NCI-H146 treated with DMSO at 0.1 percent for 48 hours (cell line): Measurements from ENCODE around the gene LCAT.
"Not testable (repeated sequence)": the region's sequence is repeated elsewhere in the genome, so short reads cannot be mapped to it uniquely, and the experiment has no call there.

Source experiments
- DNase-seq: peaks from one replicate; lab custom pipeline; 2025; ENCODE audit not compliant: unreplicated experiment; lab: John Stamatoyannopoulos, UW

LCAT gene

GRCh38 chr16:67915831-67916723 lies 27.8 kb downstream of the LCAT start:
- DNase-seq: no peak

DNA sequence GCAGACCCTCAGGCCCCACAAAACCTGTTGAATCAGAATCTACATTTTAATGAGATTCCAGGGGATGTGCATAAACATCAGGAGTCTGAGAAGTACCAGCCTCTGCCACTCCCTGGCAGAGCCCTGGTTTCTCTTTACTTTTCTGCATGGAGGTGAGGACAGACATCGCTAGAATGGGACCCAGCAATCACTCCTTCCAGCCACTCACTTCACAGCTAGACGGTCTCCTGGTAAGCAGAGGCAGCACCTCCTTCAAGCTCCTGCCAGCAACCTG lies 28.5 kb downstream of the LCAT start:
- DNase-seq: not testable (repeated sequence)

- no peak for DNase-seq
These were observed 29.0 kb downstream of the LCAT start for GRCh38 chr16:67914758-67915495.

GRCh38 chr16:67910158-67910557 lies 33.8 kb downstream of the LCAT start:
- DNase-seq: no peak

DNA sequence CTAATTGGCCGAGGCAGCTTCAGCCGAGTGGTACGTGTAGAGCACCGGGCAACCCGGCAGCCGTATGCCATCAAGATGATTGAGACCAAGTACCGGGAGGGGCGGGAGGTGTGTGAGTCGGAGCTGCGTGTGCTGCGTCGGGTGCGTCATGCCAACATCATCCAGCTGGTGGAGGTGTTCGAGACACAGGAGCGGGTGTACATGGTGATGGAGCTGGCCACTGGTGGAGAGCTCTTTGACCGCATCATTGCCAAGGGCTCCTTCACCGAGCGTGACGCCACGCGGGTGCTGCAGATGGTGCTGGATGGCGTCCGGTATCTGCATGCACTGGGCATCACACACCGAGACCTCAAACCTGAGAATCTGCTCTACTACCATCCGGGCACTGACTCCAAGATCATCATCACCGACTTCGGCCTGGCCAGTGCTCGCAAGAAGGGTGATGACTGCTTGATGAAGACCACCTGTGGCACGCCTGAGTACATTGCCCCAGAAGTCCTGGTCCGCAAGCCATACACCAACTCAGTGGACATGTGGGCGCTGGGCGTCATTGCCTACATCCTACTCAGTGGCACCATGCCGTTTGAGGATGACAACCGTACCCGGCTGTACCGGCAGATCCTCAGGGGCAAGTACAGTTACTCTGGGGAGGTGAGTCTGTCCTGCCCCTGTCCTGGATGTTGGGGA lies 34.7 kb downstream of the LCAT start:
- DNase-seq: no peak

GRCh38 chr16:67907397-67908180 lies 36.3 kb downstream of the LCAT start:
- DNase-seq: no peak

DNA sequence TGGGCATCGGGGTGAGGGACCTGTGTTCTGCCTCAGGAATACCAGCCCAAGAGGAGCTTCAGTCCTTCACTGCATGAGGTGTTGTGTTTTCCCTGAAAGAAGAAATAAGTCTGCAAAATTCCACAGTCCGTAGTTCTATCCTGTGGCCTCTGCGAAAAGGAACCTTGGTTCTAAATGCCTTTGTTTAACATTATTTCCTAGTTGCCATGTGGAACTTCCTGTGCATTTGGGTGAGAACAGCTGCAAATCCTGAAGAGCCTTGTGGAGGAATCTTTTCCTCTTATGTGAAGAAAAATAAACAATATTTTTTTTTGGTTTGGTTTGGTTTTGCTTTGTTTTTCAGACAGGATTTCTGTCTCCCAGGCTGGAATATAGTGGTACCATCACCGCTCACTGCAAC lies 41.1 kb downstream of the LCAT start:
- no peak for DNase-seq

- no peak for DNase-seq
These were observed 42.2 kb downstream of the LCAT start for GRCh38 chr16:67901734-67902133.

GRCh38 chr16:67897231-67897630 lies 46.7 kb downstream of the LCAT start:
- DNase-seq: no peak

DNA sequence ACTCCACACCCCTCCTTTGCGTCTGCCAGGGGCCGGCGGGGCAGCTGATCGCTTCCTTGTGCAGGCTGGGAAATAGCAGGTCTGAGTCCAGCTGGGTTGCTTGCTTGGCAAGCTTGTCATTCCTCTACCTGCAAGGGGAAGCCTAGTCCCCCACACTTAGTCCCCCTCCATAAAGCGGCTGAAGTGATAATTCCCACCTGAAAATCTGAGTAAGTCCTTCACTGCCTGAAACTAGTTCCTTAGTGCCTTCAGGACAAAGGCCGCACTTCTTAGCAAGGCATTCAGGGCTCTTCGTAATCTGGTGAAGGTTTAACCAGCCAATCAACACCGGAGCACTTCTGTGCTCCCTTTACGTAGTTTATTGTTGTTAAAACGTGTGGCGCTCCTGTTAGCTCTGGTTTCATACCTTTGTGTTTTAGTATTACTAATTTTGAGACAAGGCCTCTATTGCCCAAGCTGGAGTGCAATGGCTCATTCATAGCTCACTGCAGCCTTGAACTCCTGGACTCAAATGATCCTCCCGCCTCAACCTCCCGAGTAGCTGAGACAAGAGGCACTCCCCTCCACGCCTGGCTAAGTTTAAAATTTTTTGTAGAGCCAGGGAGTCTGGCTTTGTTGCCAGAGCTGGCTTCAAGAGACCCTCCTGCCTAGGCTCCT lies 50.0 kb downstream of the LCAT start:
- DNase-seq: no peak

- peak; percentile 76 for DNase-seq
These were observed 50.8 kb downstream of the LCAT start, which contains the start of gene PSKH1 for GRCh38 chr16:67892899-67893742. TSS of gene PSKH1 (plus strand) at chr16:67893254. CDS start at chr16:67908750, 15,496 bp downstream.

GRCh38 chr16:67892375-67892774 lies 51.5 kb downstream of the LCAT start:
- no peak for DNase-seq
